Effector CD4-positive, alpha-beta T cell (primary cell): Measurements from ENCODE around the gene DDX50.
"Not testable (repeated sequence)": the region's sequence is repeated elsewhere in the genome, so short reads cannot be mapped to it uniquely, and the experiment has no call there.

Experiments
- DNase-seq: peaks from one replicate; pipeline ENCODE4 v3.0.0-alpha.2; 2020

The DDX50 gene

GRCh38 chr10:68924593-68924992 lies 23.5 kb downstream of the DDX50 start:
- DNase-seq: no peak

- no peak for DNase-seq
These were observed 24.4 kb downstream of the DDX50 start for GRCh38 chr10:68925489-68925888.

DNA sequence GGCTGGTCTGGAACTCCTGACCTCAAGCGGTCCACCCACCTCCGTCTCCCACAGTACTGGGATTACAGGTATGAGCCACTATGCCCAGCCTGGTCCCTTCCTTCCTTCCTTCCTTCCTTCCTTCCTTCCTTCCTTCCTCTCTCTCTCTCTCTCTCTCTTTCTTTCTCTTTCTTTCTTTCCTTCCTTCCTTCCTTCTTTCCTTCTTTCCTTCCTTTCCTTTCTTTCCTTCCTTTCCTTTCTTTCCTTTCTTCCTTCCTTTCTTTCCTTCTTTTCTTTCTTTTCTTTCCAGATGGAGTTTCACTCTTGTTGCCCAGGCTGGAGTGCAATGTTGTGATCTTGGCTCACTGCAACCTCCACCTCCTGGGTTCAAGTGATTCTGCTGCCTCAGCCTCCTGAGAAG lies 28.0 kb downstream of the DDX50 start:
- not testable (repeated sequence) for DNase-seq

- DNase-seq: not testable (repeated sequence)
These were observed 28.8 kb downstream of the DDX50 start for GRCh38 chr10:68929888-68930287.

- DNase-seq: not testable (repeated sequence)
These were observed 31.7 kb downstream of the DDX50 start for GRCh38 chr10:68932860-68933259.

DNA sequence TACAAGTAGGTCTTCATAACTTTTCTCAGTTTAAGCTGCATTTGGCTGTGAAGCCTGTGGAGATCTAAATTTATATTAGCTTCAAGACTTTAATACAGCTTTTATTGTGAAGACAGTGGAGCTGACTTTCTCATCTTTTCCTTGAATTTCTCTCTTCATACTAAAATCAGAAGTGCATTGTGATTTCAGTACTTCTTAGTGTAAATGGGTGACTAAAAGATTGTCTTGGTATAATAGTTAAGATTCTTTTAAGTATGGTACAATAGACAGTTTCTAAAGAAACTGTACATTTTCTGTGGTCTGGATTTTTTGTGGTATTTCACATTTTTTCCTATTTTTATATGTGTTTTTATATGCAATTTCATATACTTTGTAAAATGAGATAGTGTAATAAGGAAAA lies 33.9 kb downstream of the DDX50 start:
- DNase-seq: no peak

DNA sequence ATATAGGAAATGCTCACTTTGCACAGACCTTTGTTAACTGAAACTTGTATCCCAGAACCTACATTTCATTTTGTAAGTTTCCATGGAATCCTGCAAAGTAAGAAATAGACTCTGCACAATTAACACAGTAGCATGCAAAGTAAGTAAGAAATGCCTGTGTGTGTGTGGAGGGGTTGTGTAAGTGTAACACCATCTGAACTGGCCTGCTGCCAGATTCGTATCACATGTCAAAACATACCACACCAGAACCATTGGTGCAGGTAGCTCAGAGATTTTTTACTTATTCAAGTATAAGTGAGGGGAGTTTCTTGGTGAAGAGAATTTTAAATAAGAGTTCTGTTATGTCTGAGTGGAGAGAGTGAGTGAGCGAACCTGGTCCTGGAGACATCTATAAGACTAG lies 37.0 kb downstream of the DDX50 start:
- no peak for DNase-seq

DNA sequence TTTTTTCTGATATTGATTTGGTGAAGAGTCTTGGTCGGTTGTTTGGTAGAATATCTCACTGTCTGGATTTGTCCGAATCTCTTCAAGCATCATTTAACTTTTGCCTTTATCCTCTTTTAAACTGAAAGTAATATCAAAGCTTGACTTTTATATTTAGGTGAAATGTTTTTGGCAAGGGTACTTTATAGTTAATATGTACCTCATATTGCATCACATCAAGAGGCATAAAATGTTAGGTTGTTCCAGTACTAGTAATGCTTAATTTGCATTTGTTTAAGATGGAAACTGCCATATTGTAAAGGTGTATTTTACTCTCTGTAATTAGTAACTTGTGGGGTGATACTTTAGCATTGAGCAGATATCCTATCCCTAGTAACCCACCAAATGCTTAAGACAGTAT lies 37.8 kb downstream of the DDX50 start:
- no peak for DNase-seq

DNA sequence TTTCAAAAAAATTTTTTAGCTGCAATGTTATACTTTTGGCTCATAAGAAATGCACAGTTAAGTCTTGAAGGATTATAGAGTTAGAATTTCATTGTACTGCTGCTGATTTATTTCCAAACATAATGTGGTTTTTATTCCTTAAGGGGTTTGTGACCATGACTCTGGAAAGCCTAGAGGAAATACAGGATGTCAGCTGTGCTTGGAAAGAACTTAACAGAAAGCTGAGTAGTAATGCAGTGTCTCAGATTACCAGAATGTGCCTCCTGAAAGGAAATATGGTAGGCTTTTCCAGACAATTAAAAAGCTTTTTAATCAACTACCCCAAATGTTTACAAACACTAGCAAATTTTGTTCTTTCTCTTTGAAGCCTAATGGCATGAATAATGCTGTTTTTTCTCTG lies 39.8 kb downstream of the DDX50 start:
- DNase-seq: not testable (repeated sequence)

DNA sequence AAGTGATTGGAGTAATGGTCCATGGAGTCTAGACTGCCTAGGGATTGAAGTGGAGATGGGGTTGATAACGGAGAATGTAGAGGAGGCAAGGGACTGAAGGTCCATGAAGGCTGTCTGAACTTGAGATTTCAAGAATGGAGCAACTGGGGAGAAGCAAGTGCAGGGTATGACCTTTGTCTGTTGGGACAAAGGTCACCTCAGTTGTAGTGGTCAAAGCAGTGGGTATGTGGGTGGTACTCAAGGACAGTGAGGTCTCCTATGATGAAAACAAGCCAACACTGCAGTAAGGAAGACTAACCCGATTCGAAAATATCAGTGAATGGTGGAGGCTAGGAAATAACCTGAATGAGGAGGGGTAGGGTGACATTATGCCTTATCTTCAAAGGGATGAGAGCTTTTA lies 49.5 kb downstream of the DDX50 start:
- DNase-seq: no peak

- no peak for DNase-seq
These were observed 53.8 kb downstream of the DDX50 start for GRCh38 chr10:68954904-68955303.

DNA sequence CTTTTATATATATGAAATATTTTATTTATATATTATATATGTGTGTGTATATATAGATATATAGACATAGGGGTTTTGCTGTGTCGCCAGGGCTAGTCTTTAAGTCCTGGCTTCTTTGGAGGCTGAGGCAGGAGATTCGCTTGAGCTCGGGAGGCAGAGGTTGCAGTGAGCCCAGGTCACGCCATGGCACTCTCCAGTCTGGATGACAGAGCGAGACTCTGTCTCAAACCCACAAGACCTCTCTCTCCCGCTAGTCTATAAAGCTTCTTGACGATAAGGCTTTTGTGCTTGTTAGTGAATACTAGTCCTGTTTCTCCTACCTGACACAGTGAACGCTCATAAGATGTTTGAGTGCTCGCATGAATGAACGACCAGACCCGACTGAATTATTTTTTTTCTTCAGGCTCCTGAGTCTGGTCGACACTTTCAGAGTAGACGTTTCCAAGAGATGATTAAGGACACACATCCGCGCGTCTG lies 54.3 kb downstream of the DDX50 start:
- DNase-seq: peak; percentile 3

- peak; percentile 83 for DNase-seq
These were observed 54.9 kb downstream of the DDX50 start, which contains the start of gene DDX21 for GRCh38 chr10:68955832-68956532. Gene DDX21 (plus strand): TSS chr10:68956170. CDS start chr10:68956226, 56 bp downstream.

- no peak for DNase-seq
These were observed 56.1 kb downstream of the DDX50 start for GRCh38 chr10:68957284-68957615.

DNA sequence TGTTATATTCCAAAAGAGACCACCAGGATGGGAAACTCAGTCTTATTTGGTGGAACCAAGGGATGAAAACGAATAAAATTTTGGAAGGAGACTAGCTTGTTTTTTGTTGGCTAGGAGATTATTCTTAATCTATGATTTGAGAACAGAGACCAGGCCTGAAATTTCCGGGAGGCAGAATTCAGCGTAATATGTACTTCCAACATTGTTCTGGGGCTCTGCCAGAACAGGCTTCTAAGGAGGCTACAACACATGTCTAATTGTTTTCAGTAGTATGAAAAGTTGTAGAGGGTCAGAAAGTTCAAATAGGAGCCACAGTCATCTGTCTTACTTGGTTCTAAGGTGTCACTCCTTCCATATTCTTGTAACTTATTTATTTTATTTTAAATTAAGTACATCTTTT lies 56.5 kb downstream of the DDX50 start:
- no peak for DNase-seq

DNA sequence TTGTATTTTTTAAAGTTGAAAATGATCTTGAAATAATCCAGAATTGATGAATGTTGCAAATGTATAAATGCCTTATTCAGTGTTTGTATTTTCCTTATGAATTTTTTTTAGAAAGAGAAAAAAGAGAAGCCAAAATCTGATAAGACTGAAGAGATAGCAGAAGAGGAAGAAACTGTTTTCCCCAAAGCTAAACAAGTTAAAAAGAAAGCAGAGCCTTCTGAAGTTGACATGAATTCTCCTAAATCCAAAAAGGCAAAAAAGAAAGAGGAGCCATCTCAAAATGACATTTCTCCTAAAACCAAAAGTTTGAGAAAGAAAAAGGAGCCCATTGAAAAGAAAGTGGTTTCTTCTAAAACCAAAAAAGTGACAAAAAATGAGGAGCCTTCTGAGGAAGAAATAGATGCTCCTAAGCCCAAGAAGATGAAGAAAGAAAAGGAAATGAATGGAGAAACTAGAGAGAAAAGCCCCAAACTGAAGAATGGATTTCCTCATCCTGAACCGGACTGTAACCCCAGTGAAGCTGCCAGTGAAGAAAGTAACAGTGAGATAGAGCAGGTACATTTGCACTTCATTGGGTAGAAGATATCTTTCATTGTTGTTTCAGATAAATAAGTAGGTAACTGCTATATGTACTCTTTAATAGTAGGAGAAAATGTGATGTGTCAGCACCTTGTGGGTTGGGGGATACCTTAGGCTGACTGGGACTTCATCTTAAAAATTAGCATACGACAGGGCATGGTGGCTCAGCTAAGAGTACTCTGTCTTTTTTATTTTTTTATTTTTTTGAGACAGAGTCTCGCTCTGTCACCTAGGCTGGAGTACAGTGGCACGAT lies 58.8 kb downstream of the DDX50 start:
- no peak for DNase-seq

- DNase-seq: no peak
These were observed 62.0 kb downstream of the DDX50 start for GRCh38 chr10:68963151-68963550.

DNA sequence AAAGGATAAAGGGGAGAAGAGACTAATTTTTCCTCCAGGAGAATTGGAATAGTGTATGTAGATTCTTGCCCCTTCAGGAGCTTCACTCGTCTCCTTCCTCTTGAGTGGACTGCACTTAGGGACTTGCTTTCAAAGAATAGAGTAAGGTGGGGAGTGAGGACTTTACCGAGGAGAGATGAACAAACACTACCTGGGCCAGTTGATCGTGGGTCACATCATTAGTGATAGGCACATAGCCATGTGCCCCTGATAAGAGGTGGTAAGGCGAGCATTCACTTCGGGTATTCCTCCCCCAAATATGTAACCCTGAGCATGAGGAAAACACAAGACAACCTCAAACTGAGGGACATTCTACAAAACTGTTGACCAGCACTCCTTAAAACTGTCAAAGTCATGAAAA lies 72.9 kb downstream of the DDX50 start:
- DNase-seq: no peak

GRCh38 chr10:68975936-68976473 lies 74.9 kb downstream of the DDX50 start:
- not testable (repeated sequence) for DNase-seq

GRCh38 chr10:68979738-68980137 lies 78.6 kb downstream of the DDX50 start:
- not testable (repeated sequence) for DNase-seq

GRCh38 chr10:68981074-68981473 lies 80.0 kb downstream of the DDX50 start:
- no peak for DNase-seq

DNA sequence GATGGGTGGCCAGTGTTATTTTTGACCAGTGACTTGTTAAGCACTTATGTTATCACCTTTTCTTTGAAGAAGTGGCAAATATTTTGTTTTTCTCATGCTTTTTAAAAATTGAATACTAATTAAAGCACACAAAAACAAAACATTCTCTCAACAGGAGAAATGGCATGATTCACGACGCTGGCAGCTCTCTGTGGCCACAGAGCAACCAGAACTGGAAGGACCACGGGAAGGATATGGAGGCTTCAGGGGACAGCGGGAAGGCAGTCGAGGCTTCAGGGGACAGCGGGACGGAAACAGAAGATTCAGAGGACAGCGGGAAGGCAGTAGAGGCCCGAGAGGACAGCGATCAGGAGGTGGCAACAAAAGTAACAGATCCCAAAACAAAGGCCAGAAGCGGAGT lies 81.3 kb downstream of the DDX50 start:
- DNase-seq: no peak

- DNase-seq: no peak
These were observed 86.5 kb downstream of the DDX50 start for GRCh38 chr10:68987611-68988010.
